Measurements from ENCODE around the gene UMAD1.

The UMAD1 gene

GRCh38 chr7:7718492-7718891, 77.9 kb downstream of the UMAD1 start, which contains the start of gene RPA3:
TSS of gene RPA3 (minus strand) at chr7:7718607. CDS start at chr7:7640418, 78,189 bp downstream.
- no peak for TF ChIP-seq CEBPB (IDR thresholded peaks at IDR 0.05)
- no peak for TF ChIP-seq USF1 (IDR thresholded peaks at IDR 0.05)
- no peak for TF ChIP-seq EP300 (IDR thresholded peaks at IDR 0.05; ENCODE audit: borderline replicate concordance)
- no peak for TF ChIP-seq YY1 (IDR thresholded peaks at IDR 0.05; ENCODE audit: low read depth)
- no peak for TF ChIP-seq TAF1 (IDR thresholded peaks at IDR 0.05; ENCODE audit: low read depth)

GRCh38 chr7:7719236-7719635, 78.7 kb downstream of the UMAD1 start:
- TF ChIP-seq TAF1 (IDR thresholded peaks at IDR 0.05; ENCODE audit: low read depth) (no peak), EP300 (IDR thresholded peaks at IDR 0.05; ENCODE audit: borderline replicate concordance) (no peak), MAX (IDR thresholded peaks at IDR 0.05) (peak; percentile 89), YY1 (IDR thresholded peaks at IDR 0.05; ENCODE audit: low read depth) (0 out of 2 replicates have a peak, but pooled peaks have one; percentile 41), CREB1 (IDR thresholded peaks at IDR 0.05; ENCODE audit: low read depth) (no peak), TEAD4 (IDR thresholded peaks at IDR 0.05) (no peak), CEBPB (IDR thresholded peaks at IDR 0.05) (peak; percentile 89), EGR1 (IDR thresholded peaks at IDR 0.05) (no peak), ZBTB7A (IDR thresholded peaks at IDR 0.05; ENCODE audit: low read depth) (no peak), NFIC (IDR thresholded peaks at IDR 0.05) (no peak)

- TF ChIP-seq ZBTB7A (IDR thresholded peaks at IDR 0.05; ENCODE audit: low read depth) (no peak), EP300 (IDR thresholded peaks at IDR 0.05; ENCODE audit: borderline replicate concordance) (no peak), USF1 (IDR thresholded peaks at IDR 0.05) (no peak), YY1 (IDR thresholded peaks at IDR 0.05; ENCODE audit: low read depth) (no peak), TEAD4 (IDR thresholded peaks at IDR 0.05) (no peak), CEBPB (IDR thresholded peaks at IDR 0.05) (no peak)
These were observed 79.6 kb downstream of the UMAD1 start for GRCh38 chr7:7720193-7720592.

- TF ChIP-seq USF1 (IDR thresholded peaks at IDR 0.05), result no peak
- TF ChIP-seq TCF12 (IDR thresholded peaks at IDR 0.05; ENCODE audit: low read depth), result no peak
- no peak for TF ChIP-seq ZBTB7A (IDR thresholded peaks at IDR 0.05; ENCODE audit: low read depth)
- TF ChIP-seq EGR1 (IDR thresholded peaks at IDR 0.05), result no peak
- no peak for TF ChIP-seq YY1 (IDR thresholded peaks at IDR 0.05; ENCODE audit: low read depth)
- TF ChIP-seq CREB1 (IDR thresholded peaks at IDR 0.05; ENCODE audit: low read depth), result no peak
- no peak for TF ChIP-seq TEAD4 (IDR thresholded peaks at IDR 0.05)
These were observed 80.4 kb downstream of the UMAD1 start for GRCh38 chr7:7720750-7721621.

GRCh38 chr7:7731732-7732131, 91.2 kb downstream of the UMAD1 start:
- TF ChIP-seq TAF1 (IDR thresholded peaks at IDR 0.05; ENCODE audit: low read depth) (no peak), MAX (IDR thresholded peaks at IDR 0.05) (no peak), FOXM1 (IDR thresholded peaks at IDR 0.05; ENCODE audit: borderline replicate concordance, low read depth) (no peak), TCF12 (IDR thresholded peaks at IDR 0.05; ENCODE audit: low read depth) (no peak), USF1 (IDR thresholded peaks at IDR 0.05) (no peak), EP300 (IDR thresholded peaks at IDR 0.05; ENCODE audit: borderline replicate concordance) (no peak), REST (IDR thresholded peaks at IDR 0.05; ENCODE audit: low read depth) (no peak), CREB1 (IDR thresholded peaks at IDR 0.05; ENCODE audit: low read depth) (no peak), CEBPB (IDR thresholded peaks at IDR 0.05) (no peak), EGR1 (IDR thresholded peaks at IDR 0.05) (no peak), YY1 (IDR thresholded peaks at IDR 0.05; ENCODE audit: low read depth) (no peak)

- no peak for TF ChIP-seq TEAD4 (IDR thresholded peaks at IDR 0.05)
- no peak for TF ChIP-seq EP300 (IDR thresholded peaks at IDR 0.05; ENCODE audit: borderline replicate concordance)
- TF ChIP-seq USF1 (IDR thresholded peaks at IDR 0.05), result no peak
- TF ChIP-seq EGR1 (IDR thresholded peaks at IDR 0.05), result no peak
- TF ChIP-seq FOXM1 (IDR thresholded peaks at IDR 0.05; ENCODE audit: borderline replicate concordance, low read depth), result no peak
- TF ChIP-seq ZBTB7A (IDR thresholded peaks at IDR 0.05; ENCODE audit: low read depth), result no peak
- TF ChIP-seq REST (IDR thresholded peaks at IDR 0.05; ENCODE audit: low read depth), result no peak
- TF ChIP-seq YY1 (IDR thresholded peaks at IDR 0.05; ENCODE audit: low read depth), result no peak
- TF ChIP-seq CEBPB (IDR thresholded peaks at IDR 0.05), result no peak
- TF ChIP-seq MAX (IDR thresholded peaks at IDR 0.05), result no peak
These were observed 92.2 kb downstream of the UMAD1 start for GRCh38 chr7:7732621-7733281.

Measured in Ishikawa (cell line).